Neuronal stem cell (in vitro differentiated cells): ENCODE results near the gene TEX44.

Source experiments
- DNase-seq: peaks from one replicate; pipeline ENCODE4 v3.0.0-alpha.2; 2013; ENCODE audit warnings: low spot score
- H2AFZ ChIP-seq: one replicate; pipeline ENCODE4 v1.6.1; 2013; ENCODE audit warnings: mild to moderate bottlenecking, low read length, inconsistent platforms
- H2AK5ac ChIP-seq: 2 replicates; pipeline ENCODE4 v1.6.1; 2013; ENCODE audit warnings: low read depth, mild to moderate bottlenecking, inconsistent platforms, low read length, moderate library complexity, mixed read lengths
- H2BK120ac ChIP-seq: 2 replicates; pipeline ENCODE4 v1.6.1; 2013; ENCODE audit warnings: low read depth, mild to moderate bottlenecking, inconsistent platforms, low read length, moderate library complexity, mixed read lengths
- H2BK12ac ChIP-seq: one replicate; pipeline ENCODE4 v1.6.1; 2013; ENCODE audit warnings: low read length, inconsistent platforms
- H2BK15ac ChIP-seq: 2 replicates; pipeline ENCODE4 v1.6.1; 2013; ENCODE audit warnings: mild to moderate bottlenecking, low read length, inconsistent platforms, mixed read lengths
- H2BK5ac ChIP-seq: one replicate; pipeline ENCODE4 v1.6.1; 2013; ENCODE audit warnings: inconsistent platforms, mild to moderate bottlenecking, low read length, moderate library complexity
- H3K14ac ChIP-seq: one replicate; pipeline ENCODE4 v1.6.1; 2013; ENCODE audit warnings: low read length, inconsistent platforms
- H3K18ac ChIP-seq: 2 replicates; pipeline ENCODE4 v1.6.1; 2013; ENCODE audit warnings: low read length, inconsistent platforms
- H3K23ac ChIP-seq: 2 replicates; pipeline ENCODE4 v1.6.1; 2013; ENCODE audit warnings: low read depth, mild to moderate bottlenecking, mixed read lengths, low read length, inconsistent platforms; ENCODE audit not compliant: poor library complexity
- H3K27ac ChIP-seq: replicated peaks from 3 replicates; pipeline ENCODE4 v1.5.1; 2013; ENCODE audit warnings: low read length, inconsistent platforms
- H3K27me3 ChIP-seq, 3 experiments: 2 replicates each; pipeline ENCODE4 v1.6.1; 2013; ENCODE audit warnings: low read length in 3 of 3, mild to moderate bottlenecking in 2 of 3, inconsistent platforms in 1 of 3, low read depth in 1 of 3, mixed read lengths in 1 of 3, moderate library complexity in 1 of 3; ENCODE audit not compliant: control insufficient read depth in 3 of 3, insufficient read depth in 3 of 3
- H3K36me3 ChIP-seq, 2 donors: replicated peaks in 1 of 2; 2 replicates each; pipeline ENCODE4 v1.6.1; 2013; ENCODE audit warnings: low read length in 2 of 2; ENCODE audit not compliant: control insufficient read depth in 2 of 2, insufficient read depth in 2 of 2
- H3K4ac ChIP-seq: 2 replicates; pipeline ENCODE4 v1.6.1; 2013; ENCODE audit warnings: inconsistent platforms, mild to moderate bottlenecking, low read length, moderate library complexity
- H3K4me1 ChIP-seq, 2 donors: 1 replicate in 1 of 2; 2 replicates in 1 of 2; pipeline ENCODE4 v1.6.1; 2013; ENCODE audit warnings: low read length in 2 of 2, low read depth in 1 of 2; ENCODE audit not compliant: control insufficient read depth in 2 of 2, insufficient read depth in 1 of 2
- H3K4me2 ChIP-seq: one replicate; pipeline ENCODE4 v1.6.1; 2013; ENCODE audit warnings: mild to moderate bottlenecking, low read length, inconsistent platforms; ENCODE audit not compliant: insufficient read depth, poor library complexity, severe bottlenecking
- H3K4me3 ChIP-seq, 2 donors: 2 replicates each; pipeline ENCODE4 v1.5.1; 2013; ENCODE audit warnings: low read length in 2 of 2, mild to moderate bottlenecking in 2 of 2, inconsistent platforms in 1 of 2, moderate library complexity in 1 of 2
- H3K79me1 ChIP-seq: one replicate; pipeline ENCODE4 v1.6.1; 2013; ENCODE audit warnings: low read depth, mild to moderate bottlenecking, inconsistent platforms, low read length, moderate library complexity
- H3K9ac ChIP-seq: one replicate; pipeline ENCODE4 v1.6.1; 2013; ENCODE audit warnings: mild to moderate bottlenecking, low read depth, low read length, inconsistent platforms; ENCODE audit not compliant: poor library complexity
- H3K9me3 ChIP-seq, 2 donors: replicated peaks in 1 of 2; 2 replicates each; pipeline versions ENCODE3 to v1.6.1; 2013; ENCODE audit warnings: low read length in 2 of 2, mild to moderate bottlenecking in 2 of 2, inconsistent platforms in 1 of 2, low read depth in 1 of 2, mixed read lengths in 1 of 2, moderate library complexity in 1 of 2; ENCODE audit not compliant: control insufficient read depth in 2 of 2, insufficient read depth in 1 of 2
- H4K8ac ChIP-seq: one replicate; pipeline ENCODE4 v1.6.1; 2013; ENCODE audit warnings: low read depth, mild to moderate bottlenecking, inconsistent platforms, low read length, moderate library complexity
- H4K91ac ChIP-seq: one replicate; pipeline ENCODE4 v1.6.1; 2013; ENCODE audit warnings: low read length, low read depth, mild to moderate bottlenecking, inconsistent platforms; ENCODE audit not compliant: poor library complexity
- WGBS, 2 donors: extraction: QIAGEN DNeasy Blood & Tissue Kit; methylation state at CpG; one replicate each; pipeline ENCODE4 v1.1.7; 2013; ENCODE audit warnings: missing lambda C conversion rate in 2 of 2, mixed read lengths in 1 of 2; ENCODE audit not compliant: insufficient read length in 2 of 2, insufficient replicate concordance in 1 of 2; ENCODE audit errors: extremely low coverage in 2 of 2; 5-methylcytosine and 5-hydroxymethylcytosine counted together

Gene TEX44

DNA sequence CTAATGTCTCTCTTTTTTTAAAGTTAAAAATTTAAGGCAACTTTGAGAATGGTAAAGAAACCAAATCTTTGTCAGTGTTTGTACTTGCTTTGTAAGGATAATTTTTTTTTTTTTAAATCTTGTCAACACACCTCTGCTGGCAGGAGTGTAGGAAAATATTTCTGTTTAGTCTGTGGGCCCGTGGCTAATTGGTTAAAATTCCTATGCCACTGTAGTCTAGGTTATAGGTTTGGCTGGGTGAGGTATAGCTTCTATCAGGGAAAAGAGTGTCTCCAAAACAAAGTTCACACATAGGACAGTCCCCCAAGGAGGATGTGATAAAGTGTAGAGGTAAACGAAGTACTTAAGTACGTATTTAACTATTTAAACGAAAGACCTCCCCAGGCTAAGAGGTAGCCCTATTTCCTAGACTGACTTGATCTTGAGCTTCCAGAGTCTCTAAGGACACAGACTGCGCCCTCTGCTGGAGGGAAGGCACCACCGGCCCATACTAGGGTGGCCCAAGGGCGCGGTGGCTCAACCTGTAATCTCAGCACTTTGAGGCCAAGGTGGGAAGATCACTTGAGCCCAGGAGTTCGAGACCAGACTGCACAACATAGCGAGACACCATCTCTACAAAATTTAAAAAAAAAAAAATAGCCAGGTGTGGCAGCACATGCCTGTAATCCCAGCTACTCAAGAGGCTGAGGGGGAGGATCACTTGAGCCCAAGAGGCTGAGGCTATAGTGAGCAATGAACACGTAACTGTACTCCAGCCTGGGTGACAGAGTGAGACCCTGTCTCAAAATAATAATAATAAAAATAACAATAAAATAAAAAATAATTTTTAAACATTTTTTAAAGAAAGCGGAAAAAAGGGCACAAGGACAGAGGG is 8.9 kb downstream of the TEX44 start:
- peaks cover 0 to 2% (median 0%) of the 10 kb centered on the region in 3 experiments for H3K27me3 ChIP-seq
- H3K4me3 ChIP-seq, result no peak overlapping the region
- H3K14ac ChIP-seq, result no peak overlapping the region
- no peak overlapping the region for H3K27ac ChIP-seq
- H2AK5ac ChIP-seq, result no peak overlapping the region
- DNase-seq, result peak; percentile 77
- no peak overlapping the region for H3K4me2 ChIP-seq
- no CpG with 5 or more reads among the region's 12 CpGs for WGBS, 2 donors
- H2BK12ac ChIP-seq, result no peak overlapping the region
- H3K23ac ChIP-seq, result no peak overlapping the region
- peaks cover 0 to 3% of the 10 kb centered on the region in 2 donors for H3K9me3 ChIP-seq
- no peak overlapping the region for H2BK120ac ChIP-seq
- H3K79me1 ChIP-seq, result no peaks in the 10 kb centered on the region
- peaks cover 25 to 27% of the 10 kb centered on the region in 2 donors for H3K4me1 ChIP-seq
- H4K8ac ChIP-seq, result no peak overlapping the region
- no peak overlapping the region for H3K18ac ChIP-seq
- no peaks in the 10 kb centered on the region for H3K36me3 ChIP-seq
- no peak overlapping the region for H2BK15ac ChIP-seq
- no peak overlapping the region for H4K91ac ChIP-seq
- no peak overlapping the region for H3K4ac ChIP-seq
- H3K9ac ChIP-seq, result no peak overlapping the region
- H2AFZ ChIP-seq, result no peak overlapping the region
- no peak overlapping the region for H2BK5ac ChIP-seq

GRCh38 chr2:231602859-231603467 is 10.3 kb downstream of the TEX44 start:
- H2AK5ac ChIP-seq, result peak overlapping the region; percentile 59

DNA sequence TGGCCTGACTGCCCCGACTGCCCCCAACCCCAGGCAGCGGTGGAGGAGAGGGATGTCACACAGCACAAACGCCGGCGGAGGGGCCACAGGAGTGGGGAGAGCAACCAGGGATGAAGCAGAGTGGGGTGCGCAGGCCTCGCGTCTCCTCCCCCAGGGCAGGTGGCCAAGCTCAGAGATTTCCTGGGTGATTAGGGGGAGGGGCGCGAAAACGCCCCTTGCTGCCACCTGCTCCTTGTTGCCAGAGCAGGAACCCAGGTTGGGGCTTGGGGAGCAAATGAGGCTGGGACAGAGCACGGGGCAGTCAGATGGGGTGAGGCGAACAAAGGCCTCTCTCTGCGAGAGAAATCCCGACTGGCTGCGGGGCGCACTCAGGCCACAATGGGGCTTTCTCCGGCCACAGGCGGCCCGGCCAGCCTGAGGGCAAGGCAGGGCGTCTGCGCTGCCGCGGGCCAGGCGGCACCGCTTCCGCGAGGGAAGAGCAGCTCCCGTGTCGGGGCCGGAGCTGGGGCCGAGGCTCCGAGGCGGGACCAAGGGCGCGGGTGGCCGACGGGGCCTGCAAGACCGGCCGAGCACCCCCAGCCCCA is 11.5 kb downstream of the TEX44 start:
- H2AK5ac ChIP-seq, result peak overlapping the region; percentile 100
- peak overlapping the region; percentile 99 for H3K27ac ChIP-seq
- DNase-seq, result no peak
- H3K27me3 ChIP-seq, result peaks cover 0 to 2% (median 0%) of the 10 kb centered on the region in 3 experiments
- H3K18ac ChIP-seq, result peak overlapping the region; percentile 99
- H3K9ac ChIP-seq, result peak overlapping the region; percentile 96
- H4K8ac ChIP-seq, result peak overlapping the region; percentile 97
- no peaks in the 10 kb centered on the region for H3K36me3 ChIP-seq
- peak overlapping the region; percentile 97 for H4K91ac ChIP-seq
- H3K4me3 ChIP-seq, result peak overlapping the region; percentile 60 to 72
- H3K9me3 ChIP-seq, result peaks cover 0 to 3% of the 10 kb centered on the region in 2 donors
- peak overlapping the region; percentile 97 for H3K4ac ChIP-seq
- H3K23ac ChIP-seq, result peak overlapping the region; percentile 62
- H3K14ac ChIP-seq, result peak overlapping the region; percentile 64
- peak overlapping the region; percentile 91 for H2AFZ ChIP-seq
- peak overlapping the region; percentile 100 for H2BK15ac ChIP-seq
- H2BK120ac ChIP-seq, result peak overlapping the region; percentile 84
- peak overlapping the region; percentile 97 for H2BK12ac ChIP-seq
- WGBS, 2 donors, result no CpG with 5 or more reads among the region's 40 CpGs
- H3K79me1 ChIP-seq, result no peaks in the 10 kb centered on the region
- peak overlapping the region; percentile 65 for H3K4me2 ChIP-seq
- peak overlapping the region; percentile 99 for H2BK5ac ChIP-seq
- H3K4me1 ChIP-seq, result peaks cover 25 to 27% of the 10 kb centered on the region in 2 donors

More at GRCh38 chr2:231602859-231603467, 10.3 kb downstream of the TEX44 start:
- Histone ChIP-seq H3K27me3 (peaks cover 0 to 2% (median 0%) of the 10 kb centered on the region in 3 experiments), H3K14ac (no peak overlapping the region), H3K4me1 (peaks cover 25 to 27% of the 10 kb centered on the region in 2 donors), H2BK12ac (peak overlapping the region; percentile 51), H2BK15ac (peak overlapping the region; percentile 100), H3K4me3 (no peak overlapping the region), H3K36me3 (no peaks in the 10 kb centered on the region), H4K8ac (no peak overlapping the region), H3K27ac (peak overlapping the region; percentile 57), H2AFZ (no peak overlapping the region), H2BK120ac (no peak overlapping the region), H3K9ac (no peak overlapping the region), H2BK5ac (no peak overlapping the region), H4K91ac (peak overlapping the region; percentile 74), H3K23ac (no peak overlapping the region), H3K4me2 (no peak overlapping the region), H3K18ac (peak overlapping the region; percentile 84), H3K79me1 (no peaks in the 10 kb centered on the region), H3K9me3 (peaks cover 0 to 3% of the 10 kb centered on the region in 2 donors), H3K4ac (no peak overlapping the region)
- WGBS, 2 donors, result no CpG with 5 or more reads among the region's 6 CpGs
- no peak for DNase-seq
